Fibroblast of lung (primary cell): Measurements from ENCODE around the gene RPS15. TPM values are rescaled to one million over a fixed set of nuclear protein-coding genes. Genes with fewer than 3 reads are reported as not detected.

Source experiments
- DNase-seq, 2 donors: peaks; one replicate each; pipeline versions ENCODE4 v3.0.0 to v3.0.0-alpha.2; 2010; ENCODE audit warnings: low read depth in 2 of 2
- H2AFZ ChIP-seq: 2 replicates; pipeline ENCODE4 v1.5.1; 2012; ENCODE audit warnings: low read length, control low read depth, inconsistent platforms
- H3K27ac ChIP-seq: 2 replicates; pipeline ENCODE4 v1.5.1; 2011; ENCODE audit warnings: low read length, control low read depth; ENCODE audit not compliant: insufficient read depth
- H3K27me3 ChIP-seq: 2 replicates; pipeline ENCODE4 v1.5.1; 2011; ENCODE audit warnings: mild to moderate bottlenecking, low read length; ENCODE audit not compliant: control insufficient read depth, insufficient read depth
- H3K36me3 ChIP-seq: 2 replicates; pipeline ENCODE4 v1.5.1; 2011; ENCODE audit warnings: low read length; ENCODE audit not compliant: control insufficient read depth, insufficient read depth
- H3K4me1 ChIP-seq: 2 replicates; pipeline ENCODE4 v1.5.1; 2011; ENCODE audit warnings: low read length; ENCODE audit not compliant: control insufficient read depth, insufficient read depth; ENCODE audit errors: extremely low read depth
- H3K4me2 ChIP-seq: 2 replicates; pipeline ENCODE4 v1.5.1; 2011; ENCODE audit warnings: low read length, control low read depth; ENCODE audit not compliant: insufficient read depth; ENCODE audit errors: extremely low read depth
- H3K4me3 ChIP-seq, 4 experiments: fragments of 200-600 bp in 1 of 4; sonication (generic) in 1 of 4; replicated peaks in 1 of 4; 2 replicates each; pipeline ENCODE4 v1.5.1; 2011 to 2016; ENCODE audit warnings: low read length in 4 of 4, low read depth in 3 of 4, mild to moderate bottlenecking in 3 of 4, control low read depth in 2 of 4, inconsistent platforms in 1 of 4, mixed read lengths in 1 of 4; ENCODE audit not compliant: insufficient read depth in 1 of 4; ENCODE audit errors: control extremely low read depth in 1 of 4
- H3K79me2 ChIP-seq: 2 replicates; pipeline ENCODE4 v1.5.1; 2012; ENCODE audit warnings: mild to moderate bottlenecking, low read length, inconsistent platforms; ENCODE audit not compliant: control insufficient read depth, insufficient read depth
- H3K9ac ChIP-seq: 2 replicates; pipeline ENCODE4 v1.5.1; 2011; ENCODE audit warnings: mild to moderate bottlenecking, low read length, control low read depth; ENCODE audit not compliant: insufficient read depth
- H3K9me3 ChIP-seq: 2 replicates; pipeline ENCODE4 v1.5.1; 2012; ENCODE audit warnings: low read depth, low read length; ENCODE audit not compliant: control insufficient read depth, insufficient read depth
- H4K20me1 ChIP-seq: 2 replicates; pipeline ENCODE4 v1.5.1; 2011; ENCODE audit warnings: low read length; ENCODE audit not compliant: control insufficient read depth, insufficient read depth; ENCODE audit errors: extremely low read depth
- EZH2 ChIP-seq: IDR thresholded peaks from 2 replicates; pipeline ENCODE4 v1.5.1; 2012; ENCODE audit warnings: low read length, control low read depth, mild to moderate bottlenecking; ENCODE audit errors: missing control alignments
- polyA plus RNA-seq, 2 donors: library from polyadenylated mRNA; depleted of rRNA in 1 of 2; stranded (reverse) in 1 of 2; unstranded in 1 of 2; fragments of >200 nt; gene quantifications; 2 replicates each; pipeline ENCODE4 v1.2.1, GENCODE V29; 2011 to 2012; ENCODE audit warnings: missing spikeins in 1 of 2
- total RNA-seq: library from RNA; depleted of rRNA; stranded (reverse); fragments of >200 nt; gene quantifications from 2 replicates; pipeline ENCODE4 v1.2.1, GENCODE V29; 2014
- TF ChIP-seq, protein P1 (sequence below), 2 donors: IDR thresholded peaks in 1 of 2; conservative IDR thresholded peaks in 1 of 2; 1 replicate in 1 of 2; 2 replicates in 1 of 2; pipeline ENCODE4 v1.5.1; 2011 to 2012; ENCODE audit warnings: low read length in 2 of 2, control low read depth in 1 of 2, inconsistent platforms in 1 of 2, low read depth in 1 of 2, mild to moderate bottlenecking in 1 of 2

Gene RPS15
- total and polyA plus RNA-seq, 2 donors (not counting 1 experiment from before 2014, with no cell fraction given), result 369 to 878 TPM

DNA sequence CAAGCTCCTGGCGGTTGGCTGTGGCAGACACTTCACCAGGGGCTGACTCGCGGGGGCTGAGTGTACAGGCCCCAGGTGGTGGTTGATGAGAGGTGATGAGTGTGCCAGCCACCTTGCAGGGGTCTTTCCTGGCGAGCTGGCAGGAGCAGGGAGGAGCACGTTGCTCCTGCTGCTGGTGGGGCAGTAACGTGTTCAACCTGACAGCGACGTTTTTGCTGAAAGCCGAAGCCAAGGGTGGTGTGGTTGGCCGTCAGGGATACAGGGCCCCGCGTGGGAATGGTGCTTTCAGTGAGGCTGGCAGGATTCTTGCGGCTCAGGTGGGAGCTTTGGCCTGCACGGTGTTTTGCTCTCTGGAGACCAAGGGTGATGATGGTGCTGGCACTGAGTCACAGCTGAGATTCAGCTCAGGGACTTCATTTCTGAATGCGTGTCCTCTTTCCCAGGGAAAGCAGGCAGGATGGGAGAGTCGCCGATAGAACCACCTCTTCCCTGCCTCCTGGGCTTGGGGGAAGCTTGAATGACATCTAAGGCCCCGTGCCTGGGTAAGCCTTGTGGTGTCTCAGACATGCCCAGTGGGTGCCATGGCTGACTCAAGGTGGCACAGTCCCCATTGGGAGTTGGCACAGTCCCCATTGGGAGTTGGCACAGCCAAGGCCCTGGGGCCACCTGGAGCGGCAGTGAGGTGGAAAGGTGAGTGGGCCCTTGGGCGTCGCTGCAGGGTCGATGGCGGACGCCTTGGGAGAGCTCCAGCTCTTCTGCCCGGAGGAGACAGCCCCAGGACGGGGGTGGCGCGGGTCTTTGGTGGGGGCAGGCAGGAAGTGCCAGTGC lies 22.0 kb upstream of the RPS15 start:
- peaks cover 30% of the 10 kb centered on the region for H3K4me1 ChIP-seq
- no peaks in the 10 kb centered on the region for H3K9me3 ChIP-seq
- DNase-seq, result peak in 1 of 2 donors; percentile 40
- peak overlapping the region; percentile 90 for H3K4me2 ChIP-seq
- H3K36me3 ChIP-seq, result peaks cover 40% of the 10 kb centered on the region
- H2AFZ ChIP-seq, result no peak overlapping the region
- peak overlapping the region; percentile 96 for H3K27ac ChIP-seq
- TF ChIP-seq, protein P1, sequence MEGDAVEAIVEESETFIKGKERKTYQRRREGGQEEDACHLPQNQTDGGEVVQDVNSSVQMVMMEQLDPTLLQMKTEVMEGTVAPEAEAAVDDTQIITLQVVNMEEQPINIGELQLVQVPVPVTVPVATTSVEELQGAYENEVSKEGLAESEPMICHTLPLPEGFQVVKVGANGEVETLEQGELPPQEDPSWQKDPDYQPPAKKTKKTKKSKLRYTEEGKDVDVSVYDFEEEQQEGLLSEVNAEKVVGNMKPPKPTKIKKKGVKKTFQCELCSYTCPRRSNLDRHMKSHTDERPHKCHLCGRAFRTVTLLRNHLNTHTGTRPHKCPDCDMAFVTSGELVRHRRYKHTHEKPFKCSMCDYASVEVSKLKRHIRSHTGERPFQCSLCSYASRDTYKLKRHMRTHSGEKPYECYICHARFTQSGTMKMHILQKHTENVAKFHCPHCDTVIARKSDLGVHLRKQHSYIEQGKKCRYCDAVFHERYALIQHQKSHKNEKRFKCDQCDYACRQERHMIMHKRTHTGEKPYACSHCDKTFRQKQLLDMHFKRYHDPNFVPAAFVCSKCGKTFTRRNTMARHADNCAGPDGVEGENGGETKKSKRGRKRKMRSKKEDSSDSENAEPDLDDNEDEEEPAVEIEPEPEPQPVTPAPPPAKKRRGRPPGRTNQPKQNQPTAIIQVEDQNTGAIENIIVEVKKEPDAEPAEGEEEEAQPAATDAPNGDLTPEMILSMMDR (conservative IDR thresholded peaks at IDR 0.05 in 1 of 2, IDR thresholded peaks at IDR 0.05 in 1 of 2; ENCODE audit: low read depth in 1 of 2, low read length in 2 of 2), result no peak
- no peak for TF ChIP-seq EZH2
- H3K79me2 ChIP-seq, result peaks cover 91% of the 10 kb centered on the region
- peak overlapping the region; percentile 68 for H3K9ac ChIP-seq
- H4K20me1 ChIP-seq, result no peaks in the 10 kb centered on the region
- peak overlapping the region in 2 of 4 experiments; percentile 29 to 31 for H3K4me3 ChIP-seq
- no peaks in the 10 kb centered on the region for H3K27me3 ChIP-seq

DNA sequence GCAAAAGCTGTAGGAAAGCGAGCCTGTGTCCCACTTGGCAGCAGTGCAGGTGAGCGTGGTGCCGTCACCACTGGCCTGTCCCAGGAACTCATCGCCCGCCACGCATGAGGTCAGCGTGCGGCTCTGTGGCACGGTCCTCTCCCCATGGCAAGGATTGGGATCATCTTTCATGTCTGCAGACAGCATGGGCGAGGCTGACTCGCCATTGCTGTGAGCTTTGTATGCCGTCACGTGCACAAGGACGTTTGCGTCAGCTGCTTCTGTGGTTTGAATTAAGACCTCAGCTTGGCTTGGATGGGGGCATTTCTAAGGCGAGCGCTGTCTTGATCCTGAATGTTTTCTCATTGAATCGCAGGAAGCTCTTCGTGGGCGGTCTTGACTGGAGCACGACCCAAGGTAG lies 21.1 kb upstream of the RPS15 start:
- Histone ChIP-seq H3K79me2 (peaks cover 91% of the 10 kb centered on the region), H4K20me1 (no peaks in the 10 kb centered on the region), H3K4me2 (no peak overlapping the region), H3K4me1 (peaks cover 23% of the 10 kb centered on the region), H3K9me3 (no peaks in the 10 kb centered on the region), H3K36me3 (peaks cover 49% of the 10 kb centered on the region), H3K27ac (peak overlapping the region; percentile 96), H3K9ac (no peak overlapping the region), H3K4me3 (no peak overlapping the region), H2AFZ (no peak overlapping the region), H3K27me3 (no peaks in the 10 kb centered on the region)
- TF ChIP-seq, protein P1 (conservative IDR thresholded peaks at IDR 0.05 in 1 of 2, IDR thresholded peaks at IDR 0.05 in 1 of 2; ENCODE audit: low read depth in 1 of 2, low read length in 2 of 2), result no peak
- no peak for TF ChIP-seq EZH2
- peak; percentile 81 to 89 for DNase-seq

DNA sequence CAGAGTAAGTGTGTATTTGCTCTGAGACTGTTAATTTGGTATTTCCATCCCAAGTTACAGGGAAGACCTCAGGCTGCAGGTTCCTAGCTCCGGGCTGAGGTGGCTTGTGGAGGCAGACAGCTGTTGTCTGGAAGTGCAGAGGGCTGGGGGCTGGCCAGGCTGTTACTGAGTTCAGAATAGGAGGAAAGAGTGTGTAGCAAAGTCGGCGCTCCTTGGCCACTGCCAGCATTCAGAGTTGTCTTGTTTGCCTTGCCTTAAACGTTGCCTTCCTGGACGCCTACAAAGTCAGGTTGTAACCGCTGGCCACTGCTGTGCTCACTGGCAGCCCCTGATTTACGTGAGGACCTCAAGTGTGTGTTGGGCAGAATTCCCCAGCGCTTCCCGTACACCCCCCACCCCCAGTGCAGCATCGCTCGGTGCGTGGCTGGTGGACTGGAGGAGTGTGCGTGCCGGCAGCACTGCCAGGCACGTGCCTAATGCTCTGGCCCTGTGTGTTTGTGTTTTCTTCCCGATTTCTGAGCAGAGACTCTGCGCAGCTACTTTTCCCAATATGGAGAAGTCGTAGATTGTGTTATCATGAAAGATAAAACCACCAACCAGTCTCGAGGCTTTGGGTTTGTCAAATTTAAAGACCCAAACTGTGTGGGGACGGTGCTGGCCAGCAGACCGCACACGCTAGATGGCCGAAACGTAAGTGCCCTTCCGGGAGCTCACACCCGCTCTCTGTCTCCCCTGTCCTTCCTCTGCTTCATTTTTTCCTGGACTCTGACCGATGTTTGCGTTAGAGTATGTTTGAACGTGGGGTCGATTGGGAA lies 20.3 kb upstream of the RPS15 start:
- TF ChIP-seq EZH2, result no peak
- TF ChIP-seq, protein P1 (conservative IDR thresholded peaks at IDR 0.05 in 1 of 2, IDR thresholded peaks at IDR 0.05 in 1 of 2; ENCODE audit: low read depth in 1 of 2, low read length in 2 of 2), result no peak
- Histone ChIP-seq H3K79me2 (peaks cover 88% of the 10 kb centered on the region), H3K4me1 (peaks cover 21% of the 10 kb centered on the region), H2AFZ (no peak overlapping the region), H3K9ac (no peak overlapping the region), H3K27ac (peak overlapping the region; percentile 49), H3K27me3 (no peaks in the 10 kb centered on the region), H3K4me2 (no peak overlapping the region), H3K9me3 (no peaks in the 10 kb centered on the region), H4K20me1 (no peaks in the 10 kb centered on the region), H3K4me3 (no peak overlapping the region), H3K36me3 (peaks cover 49% of the 10 kb centered on the region)
- DNase-seq, result no peak
